Stimulated activated CD8-positive, alpha-beta memory T cell treated with anti-CD3 and anti-CD28 coated beads, Interleukin-7, amount 100 ng/mL, for 4 hours (primary cell): ENCODE data around the gene PRDM7.
A peak's percentile ranks its signal among the peaks of the same experiment; 100 is the strongest.
"Not testable (repeated sequence)": the region's sequence is repeated elsewhere in the genome, so short reads cannot be mapped to it uniquely, and the experiment has no call there.

Experiments used
- DNase-seq, 2 donors: peaks; one replicate each; pipeline ENCODE4 v3.0.0-alpha.2; 2020; ENCODE audit warnings: low read depth in 2 of 2

Gene PRDM7

GRCh38 chr16:90077240-90077756 is at the start of gene PRDM7:
TSS of gene PRDM7 (minus strand) at chr16:90077331. CDS start at chr16:90075910, 1,421 bp downstream.
- peak; percentile 93 to 94 for DNase-seq

- not testable (repeated sequence) for DNase-seq
Observed at GRCh38 chr16:90121846-90122245, 44.7 kb upstream of the PRDM7 start.

- DNase-seq: not testable (repeated sequence)
Observed at GRCh38 chr16:90107617-90108016, 30.5 kb upstream of the PRDM7 start.

- DNase-seq: not testable (repeated sequence)
Observed at GRCh38 chr16:90107060-90107459, 29.9 kb upstream of the PRDM7 start.

- peak in 1 of 2 donors; percentile 64 for DNase-seq
Observed at GRCh38 chr16:90106271-90106670, 29.1 kb upstream of the PRDM7 start.

GRCh38 chr16:90104725-90105124 is 27.6 kb upstream of the PRDM7 start:
- not testable (repeated sequence) for DNase-seq

- DNase-seq: not testable (repeated sequence)
Observed at GRCh38 chr16:90102086-90102884, 25.2 kb upstream of the PRDM7 start.

GRCh38 chr16:90101332-90101731 is 24.2 kb upstream of the PRDM7 start:
- not testable (repeated sequence) for DNase-seq

- DNase-seq: not testable (repeated sequence)
Observed at GRCh38 chr16:90100790-90101189, 23.7 kb upstream of the PRDM7 start.

GRCh38 chr16:90100229-90100628 is 23.1 kb upstream of the PRDM7 start:
- DNase-seq: not testable (repeated sequence)

GRCh38 chr16:90098936-90099335 is 21.8 kb upstream of the PRDM7 start:
- DNase-seq: not testable (repeated sequence)

- DNase-seq: not testable (repeated sequence)
Observed at GRCh38 chr16:90097010-90097684, 20.0 kb upstream of the PRDM7 start.

GRCh38 chr16:90094791-90095190 is 17.7 kb upstream of the PRDM7 start:
- not testable (repeated sequence) for DNase-seq

GRCh38 chr16:90094296-90094695 is 17.2 kb upstream of the PRDM7 start:
- not testable (repeated sequence) for DNase-seq

- DNase-seq: not testable (repeated sequence)
Observed at GRCh38 chr16:90093799-90094198, 16.7 kb upstream of the PRDM7 start.

- not testable (repeated sequence) for DNase-seq
Observed at GRCh38 chr16:90092781-90093180, 15.7 kb upstream of the PRDM7 start.

GRCh38 chr16:90084215-90084950 is 7.3 kb upstream of the PRDM7 start:
- DNase-seq: no peak

GRCh38 chr16:90083139-90083538 is 6.0 kb upstream of the PRDM7 start:
- DNase-seq: no peak

GRCh38 chr16:90081606-90081970 is 4.5 kb upstream of the PRDM7 start:
- DNase-seq: no peak

- no peak for DNase-seq
Observed at GRCh38 chr16:90078579-90078895, 1.4 kb upstream of the PRDM7 start.

GRCh38 chr16:90077757-90078578 is 837 bp upstream of the PRDM7 start:
- DNase-seq: no peak
